ENCODE data around the gene MELTF.

GRCh38 chr3:197035577-197035976 lies 6.0 kb upstream of the MELTF start:
- TF ChIP-seq, protein P1, sequence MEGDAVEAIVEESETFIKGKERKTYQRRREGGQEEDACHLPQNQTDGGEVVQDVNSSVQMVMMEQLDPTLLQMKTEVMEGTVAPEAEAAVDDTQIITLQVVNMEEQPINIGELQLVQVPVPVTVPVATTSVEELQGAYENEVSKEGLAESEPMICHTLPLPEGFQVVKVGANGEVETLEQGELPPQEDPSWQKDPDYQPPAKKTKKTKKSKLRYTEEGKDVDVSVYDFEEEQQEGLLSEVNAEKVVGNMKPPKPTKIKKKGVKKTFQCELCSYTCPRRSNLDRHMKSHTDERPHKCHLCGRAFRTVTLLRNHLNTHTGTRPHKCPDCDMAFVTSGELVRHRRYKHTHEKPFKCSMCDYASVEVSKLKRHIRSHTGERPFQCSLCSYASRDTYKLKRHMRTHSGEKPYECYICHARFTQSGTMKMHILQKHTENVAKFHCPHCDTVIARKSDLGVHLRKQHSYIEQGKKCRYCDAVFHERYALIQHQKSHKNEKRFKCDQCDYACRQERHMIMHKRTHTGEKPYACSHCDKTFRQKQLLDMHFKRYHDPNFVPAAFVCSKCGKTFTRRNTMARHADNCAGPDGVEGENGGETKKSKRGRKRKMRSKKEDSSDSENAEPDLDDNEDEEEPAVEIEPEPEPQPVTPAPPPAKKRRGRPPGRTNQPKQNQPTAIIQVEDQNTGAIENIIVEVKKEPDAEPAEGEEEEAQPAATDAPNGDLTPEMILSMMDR (IDR thresholded peaks at IDR 0.05): no peak
- no peak for TF ChIP-seq POLR2A (IDR thresholded peaks at IDR 0.05)
